Caco-2 (cell line): ENCODE measurements around the gene DPAGT1. TPM values are rescaled to one million over a fixed set of nuclear protein-coding genes. Genes with fewer than 3 reads are reported as not detected.

Source experiments
- BruUV-seq: library from RNA; stranded (reverse); fragments of 400-500 nt; replicated peaks from 2 replicates; lab custom pipeline; 2021; lab: Mats Ljungman, UMichigan
- CTCF ChIA-PET: fragments of 300-600 bp; sonication (Branson Sonifier 250); formaldehyde crosslinking; loops from one replicate; lab custom pipeline; 2022; ENCODE audit warnings: antibody characterized with exemption; lab: Charles Lee
- POLR2A ChIA-PET: fragments of 300-600 bp; sonication (Branson Sonifier 250); formaldehyde crosslinking; loops from one replicate; lab custom pipeline; 2022; ENCODE audit warnings: antibody characterized with exemption; lab: Charles Lee
- DNase-seq, 2 experiments: peaks; one replicate each; pipeline versions ENCODE4 v3.0.0 to v3.0.0-alpha.2; 2020 to 2022
- H3K27me3 ChIP-seq: replicated peaks from 2 replicates; pipeline ENCODE4 v1.6.0; 2011; ENCODE audit warnings: low read length; ENCODE audit not compliant: control insufficient read depth, insufficient read depth
- H3K36me3 ChIP-seq: 2 replicates; pipeline ENCODE4 v1.5.1; 2011; ENCODE audit warnings: low read length; ENCODE audit not compliant: control insufficient read depth, insufficient read depth
- H3K4me1 ChIP-seq: fragments of 250-450 bp; sonication (Bioruptor Pico); 2 replicates; pipeline ENCODE4 v1.5.1; 2020; ENCODE audit warnings: mild to moderate bottlenecking
- H3K4me3 ChIP-seq: 2 replicates; pipeline ENCODE4 v1.5.1; 2011; ENCODE audit warnings: low read depth, mild to moderate bottlenecking, control low read depth, low read length
- H3K9me3 ChIP-seq: fragments of 250-450 bp; sonication (Bioruptor Pico); 2 replicates; pipeline ENCODE4 v1.5.1; 2020; ENCODE audit warnings: mild to moderate bottlenecking, moderate library complexity
- H3K27ac Mint-ChIP-seq: one replicate; pipeline ENCODE4 v1.8.0; 2022; ENCODE audit warnings: mixed read lengths; ENCODE audit not compliant: unreplicated experiment
- H3K27me3 Mint-ChIP-seq: one replicate; pipeline ENCODE4 v1.8.0; 2022; ENCODE audit warnings: mixed read lengths; ENCODE audit not compliant: insufficient read depth, unreplicated experiment
- H3K36me3 Mint-ChIP-seq: one replicate; pipeline ENCODE4 v1.8.0; 2022; ENCODE audit warnings: mild to moderate bottlenecking, mixed read lengths; ENCODE audit not compliant: insufficient read depth, unreplicated experiment
- H3K4me1 Mint-ChIP-seq: one replicate; pipeline ENCODE4 v1.8.0; 2022; ENCODE audit warnings: low read depth, mixed read lengths; ENCODE audit not compliant: unreplicated experiment
- H3K4me3 Mint-ChIP-seq: one replicate; pipeline ENCODE4 v1.8.0; 2022; ENCODE audit warnings: mild to moderate bottlenecking, moderate library complexity, mixed read lengths; ENCODE audit not compliant: unreplicated experiment
- H3K9me3 Mint-ChIP-seq: one replicate; pipeline ENCODE4 v1.8.0; 2022; ENCODE audit warnings: mixed read lengths; ENCODE audit not compliant: unreplicated experiment
- intact Hi-C: fragments of 100-400 bp; cut with micrococcal nuclease; formaldehyde crosslinking; loops from one replicate; pipeline ENCODE4 v1.10.0; 2022; ENCODE audit not compliant: unreplicated experiment
- total RNA-seq: library from RNA; stranded (reverse); gene quantifications from 2 replicates; pipeline ENCODE4 v1.2.3, GENCODE V29; 2022
- TF ChIP-seq, protein P1 (sequence below), 2 experiments: fragments of 200-600 bp in 1 of 2; IDR thresholded peaks; 1 replicate in 1 of 2; 2 replicates in 1 of 2; pipeline versions ENCODE4 v1.5.1 to v1.8.0; 2011 to 2022; ENCODE audit warnings: antibody characterized with exemption in 1 of 2, control low read depth in 1 of 2, inconsistent platforms in 1 of 2, low read depth in 1 of 2, low read length in 1 of 2, mild to moderate bottlenecking in 1 of 2, moderate library complexity in 1 of 2; ENCODE audit not compliant: insufficient read depth in 1 of 2, severe bottlenecking in 1 of 2, unreplicated experiment in 1 of 2

Gene DPAGT1
- total RNA-seq, 1 experiment from 2014 or later = 117 TPM

DNA sequence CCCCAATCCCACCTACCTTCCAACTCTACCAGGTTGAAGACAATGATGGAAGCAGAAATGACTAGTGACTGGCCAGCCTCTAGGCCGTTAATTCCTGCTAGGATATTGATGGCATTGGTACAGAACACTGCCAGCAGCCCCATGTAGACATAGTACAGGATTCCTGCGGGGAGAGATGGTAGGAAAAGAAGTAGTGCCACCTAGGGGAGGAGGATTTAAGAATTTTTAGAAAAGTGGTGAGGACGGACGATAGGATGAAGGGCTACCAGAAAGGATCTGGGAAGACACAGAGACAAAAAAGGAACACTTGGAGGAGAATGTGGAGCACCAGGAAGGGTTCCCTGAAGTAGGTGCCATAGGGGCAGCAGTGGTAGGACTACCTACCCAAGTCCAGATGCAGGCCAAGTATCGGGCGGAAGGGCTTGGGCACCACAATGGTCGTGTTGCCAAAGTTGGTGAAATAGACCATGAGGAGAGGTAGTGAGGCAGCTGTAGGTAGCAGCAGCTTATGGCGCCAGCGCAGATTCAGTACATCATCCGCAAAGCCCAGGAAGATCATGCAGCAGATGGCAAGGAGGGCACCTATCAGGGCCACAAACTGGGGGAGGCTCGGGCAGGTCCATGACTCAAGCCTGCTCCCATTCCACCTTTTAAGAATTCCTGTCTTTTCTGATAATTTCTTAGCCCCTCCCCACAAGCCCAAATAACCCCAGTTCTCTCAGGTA lies 1.2 kb downstream of the DPAGT1 start:
- peaks cover 19% of the 10 kb centered on the region for H3K4me1 ChIP-seq
- intact Hi-C loops = loop anchor here (1.0 kb wide), 1 partner anchor 33 kb away; the partner anchor contains the start of gene VPS11
- DNase-seq = peak in 1 of 2 experiments; percentile 66
- no peaks in the 10 kb centered on the region for H3K9me3 ChIP-seq
- Mint-ChIP-seq H3K9me3 (no peaks in the 10 kb centered on the region), H3K27me3 (no peaks in the 10 kb centered on the region), H3K4me3 (peak overlapping the region; percentile 85), H3K27ac (peak overlapping the region; percentile 98), H3K4me1 (peaks cover 28% of the 10 kb centered on the region), H3K36me3 (peaks cover 65% of the 10 kb centered on the region)
- no TSS peak for BruUV-seq
- peak overlapping the region; percentile 43 for H3K4me3 ChIP-seq
- H3K27me3 ChIP-seq = no peaks in the 10 kb centered on the region
- CTCF ChIA-PET = no interaction called here
- H3K36me3 ChIP-seq = peaks cover 3% of the 10 kb centered on the region; the same call in 1 of the 2 replicates
- TF ChIP-seq, protein P1, sequence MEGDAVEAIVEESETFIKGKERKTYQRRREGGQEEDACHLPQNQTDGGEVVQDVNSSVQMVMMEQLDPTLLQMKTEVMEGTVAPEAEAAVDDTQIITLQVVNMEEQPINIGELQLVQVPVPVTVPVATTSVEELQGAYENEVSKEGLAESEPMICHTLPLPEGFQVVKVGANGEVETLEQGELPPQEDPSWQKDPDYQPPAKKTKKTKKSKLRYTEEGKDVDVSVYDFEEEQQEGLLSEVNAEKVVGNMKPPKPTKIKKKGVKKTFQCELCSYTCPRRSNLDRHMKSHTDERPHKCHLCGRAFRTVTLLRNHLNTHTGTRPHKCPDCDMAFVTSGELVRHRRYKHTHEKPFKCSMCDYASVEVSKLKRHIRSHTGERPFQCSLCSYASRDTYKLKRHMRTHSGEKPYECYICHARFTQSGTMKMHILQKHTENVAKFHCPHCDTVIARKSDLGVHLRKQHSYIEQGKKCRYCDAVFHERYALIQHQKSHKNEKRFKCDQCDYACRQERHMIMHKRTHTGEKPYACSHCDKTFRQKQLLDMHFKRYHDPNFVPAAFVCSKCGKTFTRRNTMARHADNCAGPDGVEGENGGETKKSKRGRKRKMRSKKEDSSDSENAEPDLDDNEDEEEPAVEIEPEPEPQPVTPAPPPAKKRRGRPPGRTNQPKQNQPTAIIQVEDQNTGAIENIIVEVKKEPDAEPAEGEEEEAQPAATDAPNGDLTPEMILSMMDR (IDR thresholded peaks at IDR 0.05; ENCODE audit: insufficient read depth in 1 of 2, low read depth in 1 of 2, low read length in 1 of 2, severe bottlenecking in 1 of 2, unreplicated experiment in 1 of 2) = peak; percentile 30 to 62
- POLR2A ChIA-PET = no interaction called here

DNA sequence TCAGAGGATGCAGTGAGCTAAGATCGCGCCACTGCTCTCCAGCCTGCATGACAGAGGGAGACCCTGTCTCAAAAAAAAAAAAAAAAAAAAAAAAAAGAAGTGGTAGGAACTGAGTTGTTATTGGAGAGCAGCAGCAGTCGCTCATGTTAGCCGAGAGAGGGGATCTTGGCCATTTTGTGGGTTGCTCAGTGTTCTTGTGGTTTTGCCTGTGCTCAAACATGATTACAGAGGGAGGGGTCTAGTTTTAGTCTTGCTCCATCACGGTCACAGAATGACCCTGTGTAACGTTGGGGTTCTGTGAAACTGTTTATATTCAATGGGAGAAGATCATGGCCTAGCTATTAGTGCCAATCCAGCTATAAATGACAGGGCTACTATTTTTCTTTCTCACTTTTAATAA lies 1.9 kb downstream of the DPAGT1 start:
- Mint-ChIP-seq H3K36me3 (peaks cover 72% of the 10 kb centered on the region), H3K27ac (peak overlapping the region; percentile 98), H3K9me3 (no peaks in the 10 kb centered on the region), H3K4me3 (peak overlapping the region; percentile 85), H3K27me3 (no peaks in the 10 kb centered on the region), H3K4me1 (peaks cover 28% of the 10 kb centered on the region)
- POLR2A ChIA-PET = no interaction called here
- CTCF ChIA-PET = interaction anchor here (0.9 kb wide), 1 partner anchor 111 kb away, joined by 3 read pairs; no protein-coding TSS in a partner anchor
- H3K36me3 ChIP-seq = peaks cover 3% of the 10 kb centered on the region; the same call in 1 of the 2 replicates
- H3K4me3 ChIP-seq = no peak overlapping the region
- TF ChIP-seq, protein P1 (IDR thresholded peaks at IDR 0.05; ENCODE audit: insufficient read depth in 1 of 2, low read depth in 1 of 2, low read length in 1 of 2, severe bottlenecking in 1 of 2, unreplicated experiment in 1 of 2) = no peak
- intact Hi-C loops = loop anchor here (1.0 kb wide), 1 partner anchor 32 kb away; the partner anchor contains the start of gene VPS11
- no peaks in the 10 kb centered on the region for H3K9me3 ChIP-seq
- peaks cover 19% of the 10 kb centered on the region for H3K4me1 ChIP-seq
- no peak for DNase-seq
- no peaks in the 10 kb centered on the region for H3K27me3 ChIP-seq
- BruUV-seq = no TSS peak

DNA sequence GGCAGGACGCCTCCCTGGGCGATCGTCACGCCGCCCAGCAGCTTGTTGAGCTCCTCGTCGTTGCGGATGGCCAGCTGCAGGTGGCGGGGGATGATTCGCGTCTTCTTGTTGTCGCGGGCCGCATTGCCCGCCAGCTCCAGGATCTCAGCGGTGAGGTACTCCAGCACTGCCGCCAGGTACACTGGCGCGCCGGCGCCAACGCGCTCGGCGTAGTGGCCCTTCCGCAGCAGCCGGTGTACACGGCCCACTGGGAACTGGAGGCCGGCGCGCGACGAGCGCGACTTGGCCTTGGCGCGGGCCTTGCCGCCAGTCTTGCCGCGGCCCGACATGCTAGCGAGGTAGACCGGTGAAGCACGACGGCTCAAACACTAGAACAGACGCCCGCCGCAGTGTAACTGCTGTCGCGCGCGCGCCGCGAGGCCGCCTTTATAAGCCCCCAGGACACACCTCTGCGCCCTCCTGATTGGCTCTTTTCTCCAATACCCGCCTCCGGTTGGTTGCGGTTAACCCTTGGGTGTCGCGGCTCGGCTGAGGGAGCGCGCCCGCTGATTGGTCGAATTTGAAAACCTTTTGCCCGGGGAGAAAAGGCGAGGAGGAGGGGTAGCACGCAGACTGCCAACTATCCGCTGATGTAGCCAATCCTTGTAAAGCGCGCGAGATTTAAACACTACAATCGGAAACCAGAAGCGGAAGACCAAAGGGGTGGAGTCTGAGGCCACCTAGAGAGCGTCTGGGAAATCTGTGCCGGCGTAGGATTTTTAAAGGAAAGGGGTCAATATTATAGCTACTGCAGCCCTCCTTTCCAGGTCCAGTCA lies 6.4 kb downstream of the DPAGT1 start:
- H3K36me3 ChIP-seq = peaks cover 9% of the 10 kb centered on the region
- POLR2A ChIA-PET = interaction anchor here (0.6 to 2.9 kb wide), 15 partner anchors 10 to 189 kb away, joined by 3 to 47 read pairs (median 4); partner anchors contain the start of genes C2CD2L, CBL, HINFP and HMBS
- intact Hi-C loops = loop anchor here (1.0 to 2.0 kb wide), 7 partner anchors 10 to 184 kb away; partner anchors contain the start of genes HINFP, HYOU1, RPS25 and TRAPPC4

More for the DNA sequence above, 6.4 kb downstream of the DPAGT1 start:
- CTCF ChIA-PET = interaction anchor here (0.7 to 2.2 kb wide), 10 partner anchors 10 to 212 kb away, joined by 3 to 10 read pairs (median 3); partner anchors contain the start of genes C2CD2L, HINFP, HMBS and VPS11
- Histone ChIP-seq H3K4me1 (peaks cover 18% of the 10 kb centered on the region), H3K27me3 (no peaks in the 10 kb centered on the region), H3K9me3 (no peaks in the 10 kb centered on the region), H3K4me3 (peak overlapping the region; percentile 95)
- Mint-ChIP-seq H3K4me1 (peaks cover 19% of the 10 kb centered on the region), H3K27me3 (no peaks in the 10 kb centered on the region), H3K9me3 (no peaks in the 10 kb centered on the region), H3K4me3 (peak overlapping the region; percentile 92), H3K27ac (peak overlapping the region; percentile 98), H3K36me3 (peaks cover 87% of the 10 kb centered on the region)
- BruUV-seq = TSS peak; percentile 62
- DNase-seq = peak; percentile 100
- TF ChIP-seq, protein P1 (IDR thresholded peaks at IDR 0.05; ENCODE audit: insufficient read depth in 1 of 2, low read depth in 1 of 2, low read length in 1 of 2, severe bottlenecking in 1 of 2, unreplicated experiment in 1 of 2) = peak; percentile 14 to 32
